HepG2 (cell line): ENCODE results near the gene SKI. TPM values are rescaled to one million over a fixed set of nuclear protein-coding genes. Genes with fewer than 3 reads are reported as not detected.

Experiments
- ATAC-seq: fragments of 200-7000 bp; cut with Tn5 transposase; 3 replicates; pipeline ENCODE4 v1.9.1; 2020; ENCODE audit warnings: mild to moderate bottlenecking, moderate library complexity
- BruUV-seq: library from RNA; stranded (reverse); fragments of 400-500 nt; replicated peaks from 2 replicates; lab custom pipeline; 2021; lab: Mats Ljungman, UMichigan
- CTCF ChIA-PET: fragments of 300-600 bp; formaldehyde crosslinking; extraction: SDS; loops from one replicate; lab custom pipeline; 2021; ENCODE audit warnings: low total read pairs, inconsistent platforms, low intra/inter-chr PET ratio; lab: Yijun Ruan, JAX
- POLR2A ChIA-PET: fragments of 350-600 bp; sonication (Branson Sonifier 250); formaldehyde crosslinking; loops from one replicate; lab custom pipeline; 2020; ENCODE audit warnings: antibody characterized with exemption, inconsistent platforms; lab: Yijun Ruan, JAX
- DNase-seq: peaks from one replicate; pipeline ENCODE4 v3.0.0-alpha.2; 2015; ENCODE audit warnings: low spot score
- FAIRE-seq: peaks from 3 replicates; lab custom pipeline; 2011; peaks lifted over from hg19 to GRCh38; lab: Jason Lieb, UNC
- H2AFZ ChIP-seq: one replicate; pipeline ENCODE4 v1.6.1; 2011; ENCODE audit warnings: low read length, inconsistent platforms
- H3K27ac ChIP-seq: fragments of 300-600 bp; 3 replicates; pipeline ENCODE4 v1.8.0; 2011; ENCODE audit warnings: mixed run types, mild to moderate bottlenecking, mixed read lengths, low read length, inconsistent platforms; ENCODE audit not compliant: insufficient read depth; ENCODE audit errors: extremely low read length
- H3K27me3 ChIP-seq, 2 experiments: fragments of 200-600 bp in 1 of 2; 2 replicates in 1 of 2; 3 replicates in 1 of 2; pipeline versions ENCODE4 v1.6.0 to v1.8.0; 2011; ENCODE audit warnings: low read length in 2 of 2, mild to moderate bottlenecking in 2 of 2, moderate library complexity in 2 of 2, inconsistent platforms in 1 of 2; ENCODE audit not compliant: insufficient read depth in 2 of 2, control insufficient read depth in 1 of 2
- H3K36me3 ChIP-seq, 2 experiments: fragments of 200-600 bp in 1 of 2; replicated peaks in 1 of 2; 2 replicates in 1 of 2; 3 replicates in 1 of 2; pipeline versions ENCODE4 v1.5.1 to v1.8.0; 2011; ENCODE audit warnings: low read length in 2 of 2, inconsistent platforms in 1 of 2; ENCODE audit not compliant: insufficient read depth in 2 of 2, control insufficient read depth in 1 of 2
- H3K4me1 ChIP-seq: 2 replicates; pipeline ENCODE4 v1.5.1; 2012; ENCODE audit warnings: low read length, inconsistent platforms; ENCODE audit not compliant: insufficient read depth
- H3K4me2 ChIP-seq: 2 replicates; pipeline ENCODE4 v1.6.0; 2011; ENCODE audit warnings: low read depth, low read length, inconsistent platforms
- H3K4me3 ChIP-seq, 3 experiments: fragments of 200-600 bp in 1 of 3; sonication (generic), shearing (Covaris generic) in 1 of 3; replicated peaks in 1 of 3; 2 replicates each; pipeline ENCODE4 v1.5.1; 2011 to 2016; ENCODE audit warnings: low read length in 3 of 3, inconsistent platforms in 2 of 3, low read depth in 2 of 3, mild to moderate bottlenecking in 2 of 3, control low read depth in 1 of 3, mixed read lengths in 1 of 3; ENCODE audit not compliant: insufficient read depth in 1 of 3
- H3K79me2 ChIP-seq: one replicate; pipeline ENCODE4 v1.6.1; 2011; ENCODE audit warnings: low read length, inconsistent platforms; ENCODE audit not compliant: insufficient read depth
- H3K9ac ChIP-seq: 2 replicates; pipeline ENCODE4 v1.6.0; 2011; ENCODE audit warnings: mild to moderate bottlenecking, low read depth, low read length, inconsistent platforms; ENCODE audit not compliant: insufficient read depth
- H3K9me3 ChIP-seq: 2 replicates; pipeline ENCODE4 v1.5.1; 2012; ENCODE audit warnings: mild to moderate bottlenecking, low read length
- H4K20me1 ChIP-seq: 2 replicates; pipeline ENCODE4 v1.6.0; 2011; ENCODE audit warnings: inconsistent platforms, mild to moderate bottlenecking, low read length, moderate library complexity; ENCODE audit not compliant: insufficient read depth
- EED ChIP-seq: sonication (generic); formaldehyde crosslinking; IDR thresholded peaks from 2 replicates; pipeline ENCODE4 v1.5.0; 2020; ENCODE audit warnings: mild to moderate bottlenecking, missing genetic modification reagents
- GPN1 ChIP-seq: sonication (generic); formaldehyde crosslinking; IDR thresholded peaks from 2 replicates; pipeline ENCODE4 v1.5.1; 2020; ENCODE audit warnings: missing genetic modification reagents, borderline replicate concordance
- HNRNPK ChIP-seq: fragments of 200-400 bp; formaldehyde crosslinking; IDR thresholded peaks from 2 replicates; pipeline ENCODE4 v1.6.1; 2018; ENCODE audit warnings: low read length, low read depth, moderate library complexity, mild to moderate bottlenecking; ENCODE audit not compliant: poor library complexity, severe bottlenecking
- LRRFIP1 ChIP-seq: sonication (generic); formaldehyde crosslinking; conservative IDR thresholded peaks from 2 replicates; pipeline ENCODE4 v1.4.0; 2020; ENCODE audit warnings: missing genetic modification reagents
- NKX3-1 ChIP-seq: sonication (generic); formaldehyde crosslinking; IDR thresholded peaks from 2 replicates; pipeline ENCODE4 v1.5.0; 2020; ENCODE audit warnings: missing genetic modification reagents
- PAF1 ChIP-seq: IDR thresholded peaks from 2 replicates; pipeline ENCODE4 v1.6.1; 2016; ENCODE audit warnings: missing genetic modification reagents, missing compliant biosample characterization
- RBAK ChIP-seq: sonication (generic); formaldehyde crosslinking; IDR thresholded peaks from 2 replicates; pipeline ENCODE4 v1.5.1; 2020; ENCODE audit warnings: mild to moderate bottlenecking, missing genetic modification reagents
- SIN3A ChIP-seq: IDR thresholded peaks from 2 replicates; pipeline ENCODE4 v1.6.1; 2011; ENCODE audit warnings: low read depth, mild to moderate bottlenecking, control low read depth, low read length, borderline replicate concordance
- ZBTB26 ChIP-seq: IDR thresholded peaks from 2 replicates; pipeline ENCODE4 v1.6.1; 2016; ENCODE audit warnings: missing compliant biosample characterization, missing genetic modification reagents, borderline replicate concordance
- ZBTB38 ChIP-seq: sonication (generic); formaldehyde crosslinking; IDR thresholded peaks from 2 replicates; pipeline ENCODE4 v1.5.1; 2020; ENCODE audit warnings: mild to moderate bottlenecking, missing genetic modification reagents
- ZEB1 ChIP-seq: IDR thresholded peaks from 2 replicates; pipeline ENCODE4 v1.6.1; 2012; ENCODE audit warnings: mild to moderate bottlenecking, low read depth, inconsistent platforms; ENCODE audit not compliant: insufficient replicate concordance
- ZFP1 ChIP-seq: IDR thresholded peaks from 2 replicates; pipeline ENCODE4 v1.6.1; 2016
- ZMYM2 ChIP-seq: sonication (generic); formaldehyde crosslinking; IDR thresholded peaks from 2 replicates; pipeline ENCODE4 v1.8.0; 2022; ENCODE audit warnings: mild to moderate bottlenecking, missing genetic modification reagents
- ZNF180 ChIP-seq: sonication (generic); formaldehyde crosslinking; IDR thresholded peaks from 2 replicates; pipeline ENCODE4 v1.4.0; 2020; ENCODE audit warnings: low read depth, missing genetic modification reagents, borderline replicate concordance
- ZNF326 ChIP-seq: sonication (generic); formaldehyde crosslinking; IDR thresholded peaks from 2 replicates; pipeline ENCODE4 v1.4.0; 2020; ENCODE audit warnings: missing genetic modification reagents, borderline replicate concordance
- ZNF343 ChIP-seq: sonication (generic); formaldehyde crosslinking; IDR thresholded peaks from 2 replicates; pipeline ENCODE4 v1.4.0; 2020; ENCODE audit warnings: mild to moderate bottlenecking, missing genetic modification reagents
- ZNF350 ChIP-seq: sonication (generic); formaldehyde crosslinking; IDR thresholded peaks from 2 replicates; pipeline ENCODE4 v1.4.0; 2020; ENCODE audit warnings: mild to moderate bottlenecking, low read depth, missing genetic modification reagents, borderline replicate concordance
- ZNF510 ChIP-seq: sonication (generic); formaldehyde crosslinking; IDR thresholded peaks from 2 replicates; pipeline ENCODE4 v1.4.0; 2020; ENCODE audit warnings: low read depth, mild to moderate bottlenecking, missing genetic modification reagents
- ZNF660 ChIP-seq: sonication (generic); formaldehyde crosslinking; IDR thresholded peaks from 2 replicates; pipeline ENCODE4 v1.5.1; 2020; ENCODE audit warnings: mild to moderate bottlenecking, low read depth, missing genetic modification reagents, borderline replicate concordance
- WGBS: methylation state at CpG from one replicate; pipeline ENCODE4 v1.1.6; 2017; ENCODE audit warnings: low lambda C conversion rate; 5-methylcytosine and 5-hydroxymethylcytosine counted together
- in situ Hi-C: cut with HindIII; loops from 2 replicates; pipeline ENCODE4 v1.10.0; 2017; ENCODE audit warnings: low pct_unique_long_range_greater_than_20kb; ENCODE audit not compliant: extremely low pct_ligation_motif_present
- intact Hi-C: fragments of 100-400 bp; cut with micrococcal nuclease; formaldehyde crosslinking; loops from one replicate; pipeline ENCODE4 v1.10.0; 2022; ENCODE audit not compliant: unreplicated experiment
- polyA plus RNA-seq, 8 experiments: library from polyadenylated mRNA; depleted of rRNA in 3 of 8; stranded (reverse) in 7 of 8; unstranded in 1 of 8; fragments of >200 nt; fragmentation: Illumina TruSeq in 4 of 8; extraction: Trizol in 4 of 8; gene quantifications; 2 replicates each; pipeline versions ENCODE4 v1.2.1 to v1.2.3, GENCODE V29; 2011 to 2016; ENCODE audit warnings: low read depth in 4 of 8, missing spikeins in 1 of 8, mixed read lengths in 1 of 8; ENCODE audit not compliant: insufficient read depth in 1 of 8
- total RNA-seq, 5 experiments: library from RNA; depleted of rRNA; stranded (reverse); fragments of >200 nt; fragmentation: Illumina TruSeq; extraction: Trizol; gene quantifications; 2 replicates each; pipeline ENCODE4 v1.2.3, GENCODE V29; 2016; ENCODE audit warnings: low read depth in 1 of 5

SKI gene
- total and polyA plus RNA-seq, 2 of the 13 experiments (the other 11 are each of a cell fraction or from before 2014, with no cell fraction given) = 4.7 to 6.9 TPM

GRCh38 chr1:2227346-2228156 is 568 bp upstream of the SKI start (continued):
- TF ChIP-seq ZNF660 (CRISPR knock-in tag) (no peak), ZBTB38 (CRISPR knock-in tag) (no peak), ZEB1 (no peak), SIN3A (no peak), ZNF350 (CRISPR knock-in tag) (no peak), ZNF510 (CRISPR knock-in tag) (no peak), RBAK (CRISPR knock-in tag) (no peak), ZNF326 (CRISPR knock-in tag) (no peak), HNRNPK (no peak), ZMYM2 (CRISPR knock-in tag) (no peak)

GRCh38 chr1:2228694-2229036 is 546 bp downstream of the SKI start:
- peaks cover 50% of the 10 kb centered on the region for H3K79me2 ChIP-seq
- H3K9me3 ChIP-seq = no peaks in the 10 kb centered on the region
- no peaks in the 10 kb centered on the region; a peak in 1 of 5 replicates for H3K27me3 ChIP-seq
- CTCF ChIA-PET = no interaction called here
- no peak for TF ChIP-seq ZNF343
- no peak for TF ChIP-seq ZFP1 (CRISPR knock-in tag)
- TF ChIP-seq ZBTB26 (CRISPR knock-in tag) = no peak
- TF ChIP-seq EED (CRISPR knock-in tag) = no peak
- TF ChIP-seq GPN1 = no peak
- no peak for TF ChIP-seq ZNF180 (CRISPR knock-in tag)
- no peak for TF ChIP-seq PAF1
- no peak for TF ChIP-seq LRRFIP1 (CRISPR knock-in tag)
- TF ChIP-seq NKX3-1 = no peak
- no peak for DNase-seq
- H3K9ac ChIP-seq = peak overlapping the region; percentile 85
- H2AFZ ChIP-seq = no peak overlapping the region
- no peak for ATAC-seq
- POLR2A ChIA-PET = interaction anchor here (0.6 to 9.9 kb wide), 3 partner anchors 23 to 103 kb away, joined by 3 to 178 read pairs (median 8); partner anchors contain the start of gene FAAP20
- H3K4me3 ChIP-seq = peak overlapping the region; percentile 74 to 96 (median 95)
- no TSS peak for BruUV-seq
- H3K4me2 ChIP-seq = peak overlapping the region; percentile 95
- no CpG with 5 or more reads among the region's 50 CpGs for WGBS
- H3K36me3 ChIP-seq = no peaks in the 10 kb centered on the region
- H3K27ac ChIP-seq = peak overlapping the region; percentile 81
- H4K20me1 ChIP-seq = peaks cover 49% of the 10 kb centered on the region
- in situ Hi-C loops = no loop called here
- intact Hi-C loops = no loop called here
- peaks cover 37% of the 10 kb centered on the region for H3K4me1 ChIP-seq
- no peak for FAIRE-seq
